H1 (cell line): Measurements from ENCODE around the gene FAM181A. TPM values are rescaled to one million over a fixed set of nuclear protein-coding genes. Genes with fewer than 3 reads are reported as not detected.

ENCODE experiments used
- POU5F1 ChIP-seq: IDR thresholded peaks from 2 replicates; pipeline ENCODE4 v1.6.1; 2011; ENCODE audit warnings: low read depth, mild to moderate bottlenecking, low read length, moderate library complexity
- polyA plus RNA-seq, 7 experiments: library from polyadenylated mRNA; depleted of rRNA in 3 of 7; stranded (reverse) in 5 of 7; unstranded in 2 of 7; fragments of >200 nt in 5 of 7; fragments of 200-250 nt in 2 of 7; gene quantifications; 1 replicate in 5 of 7; 2 replicates in 1 of 7; 4 replicates in 1 of 7; pipeline versions ENCODE4 v1.2.1 to v1.2.3, GENCODE V29; 2011 to 2013; ENCODE audit warnings: missing spikeins in 2 of 7, mixed read lengths in 2 of 7
- total RNA-seq: library from RNA; stranded (reverse); fragmentation: NEBNext Ultra II Directional; extraction: Animal tissue kit (Norgen Biotek cat#: 25700); gene quantifications from 2 replicates; pipeline ENCODE4 v1.2.1, GENCODE V29; 2021

The FAM181A gene
- total and polyA plus RNA-seq, 2 of the 8 experiments (the other 6 are each of a cell fraction or from before 2014, with no cell fraction given): not detected

GRCh38 chr14:93963692-93964091 is 36.5 kb downstream of the FAM181A start (continued):
- TF ChIP-seq POU5F1: no peak
